WTC11 (cell line): Measurements from ENCODE around the gene EEF2. TPM values are rescaled to one million over a fixed set of nuclear protein-coding genes. Genes with fewer than 3 reads are reported as not detected.
A peak's percentile ranks its signal among the peaks of the same experiment; 100 is the strongest.
"Not testable (repeated sequence)": the region's sequence is repeated elsewhere in the genome, so short reads cannot be mapped to it uniquely, and the experiment has no call there.

Experiments used
- ATAC-seq: fragments of 200-7000 bp; cut with Tn5 transposase; 2 replicates; pipeline ENCODE4 v1.10.0; 2021; ENCODE audit warnings: mild to moderate bottlenecking, moderate library complexity
- CTCF ChIA-PET: fragments of 300-600 bp; sonication (Branson Sonifier 250); formaldehyde crosslinking; loops from one replicate; lab custom pipeline; 2021; ENCODE audit warnings: antibody characterized with exemption; lab: Charles Lee
- POLR2A ChIA-PET: fragments of 350-600 bp; sonication (Branson Sonifier 250); formaldehyde crosslinking; loops from one replicate; lab custom pipeline; 2021; ENCODE audit warnings: antibody characterized with exemption; lab: Charles Lee
- DNase-seq: peaks from one replicate; pipeline ENCODE4 v3.0.0; 2021; ENCODE audit warnings: low spot score
- H3K27ac Mint-ChIP-seq: 2 replicates; pipeline ENCODE4 v1.8.0; 2021; ENCODE audit warnings: mixed read lengths
- H3K27me3 Mint-ChIP-seq: 2 replicates; pipeline ENCODE4 v1.8.0; 2021; ENCODE audit warnings: low read depth, mild to moderate bottlenecking, moderate library complexity, mixed read lengths
- H3K36me3 Mint-ChIP-seq: 2 replicates; pipeline ENCODE4 v1.8.0; 2021; ENCODE audit warnings: mixed read lengths
- H3K4me1 Mint-ChIP-seq: 2 replicates; pipeline ENCODE4 v1.8.0; 2022; ENCODE audit warnings: mixed read lengths
- H3K4me3 Mint-ChIP-seq: 2 replicates; pipeline ENCODE4 v1.8.0; 2021; ENCODE audit warnings: mild to moderate bottlenecking, moderate library complexity, mixed read lengths
- H3K9me3 Mint-ChIP-seq: 2 replicates; pipeline ENCODE4 v1.8.0; 2021; ENCODE audit warnings: mixed read lengths
- ATF6 ChIP-seq: sonication (generic); formaldehyde crosslinking; IDR thresholded peaks from 2 replicates; pipeline ENCODE4 v1.8.1; 2023; ENCODE audit warnings: mild to moderate bottlenecking, missing genetic modification reagents
- E2F1 ChIP-seq: sonication (generic); formaldehyde crosslinking; IDR thresholded peaks from 2 replicates; pipeline ENCODE4 v1.8.0; 2022; ENCODE audit warnings: mild to moderate bottlenecking, missing genetic modification reagents
- FOXJ3 ChIP-seq: sonication (generic); formaldehyde crosslinking; IDR thresholded peaks from 2 replicates; pipeline ENCODE4 v1.9.0; 2021; ENCODE audit warnings: missing genetic modification reagents, mild to moderate bottlenecking, borderline replicate concordance
- IRF1 ChIP-seq: sonication (generic); formaldehyde crosslinking; IDR thresholded peaks from 2 replicates; pipeline ENCODE4 v1.8.0; 2023; ENCODE audit warnings: missing genetic modification reagents
- KAT7 ChIP-seq: sonication (generic); formaldehyde crosslinking; IDR thresholded peaks from 2 replicates; pipeline ENCODE4 v1.8.1; 2023; ENCODE audit warnings: missing genetic modification reagents, mild to moderate bottlenecking, borderline replicate concordance
- NR2C2 ChIP-seq: sonication (generic); formaldehyde crosslinking; IDR thresholded peaks from 2 replicates; pipeline ENCODE4 v1.8.0; 2022; ENCODE audit warnings: mild to moderate bottlenecking, missing genetic modification reagents
- ZBTB21 ChIP-seq: sonication (generic); formaldehyde crosslinking; IDR thresholded peaks from 2 replicates; pipeline ENCODE4 v1.8.1; 2023; ENCODE audit warnings: mild to moderate bottlenecking, missing genetic modification reagents, borderline replicate concordance
- ZNF121 ChIP-seq: sonication (generic); formaldehyde crosslinking; IDR thresholded peaks from 2 replicates; pipeline ENCODE4 v1.8.0; 2023; ENCODE audit warnings: missing genetic modification reagents
- ZNF138 ChIP-seq: sonication (generic); formaldehyde crosslinking; conservative IDR thresholded peaks from 2 replicates; pipeline ENCODE4 v1.8.1; 2022; ENCODE audit warnings: mild to moderate bottlenecking, moderate library complexity, missing genetic modification reagents
- ZNF232 ChIP-seq: sonication (generic); formaldehyde crosslinking; IDR thresholded peaks from 2 replicates; pipeline ENCODE4 v1.8.0; 2022; ENCODE audit warnings: mild to moderate bottlenecking, missing genetic modification reagents
- ZNF396 ChIP-seq: fragments of 250-450 bp; sonication (Bioruptor Pico); IDR thresholded peaks from 2 replicates; pipeline ENCODE4 v1.8.0; 2021; ENCODE audit warnings: mild to moderate bottlenecking, moderate library complexity, borderline replicate concordance
- ZNF423 ChIP-seq: fragments of 250-450 bp; sonication (Bioruptor Pico); IDR thresholded peaks from 2 replicates; pipeline ENCODE4 v2.1.2; 2022; ENCODE audit warnings: mild to moderate bottlenecking, moderate library complexity
- ZNF671 ChIP-seq: fragments of 250-450 bp; sonication (Bioruptor Pico); IDR thresholded peaks from 2 replicates; pipeline ENCODE4 v1.8.0; 2021; ENCODE audit warnings: mild to moderate bottlenecking
- ZSCAN18 ChIP-seq: fragments of 250-450 bp; sonication (Bioruptor Pico); IDR thresholded peaks from 2 replicates; pipeline ENCODE4 v2.1.2; 2022; ENCODE audit warnings: mild to moderate bottlenecking, moderate library complexity
- total RNA-seq: library from RNA; stranded (reverse); gene quantifications from 3 replicates; pipeline ENCODE4 v1.2.3, GENCODE V29; 2021
- TF ChIP-seq, protein P1 (sequence below): sonication (generic); formaldehyde crosslinking; IDR thresholded peaks from 2 replicates; pipeline ENCODE4 v1.8.0; 2022; ENCODE audit warnings: mild to moderate bottlenecking, missing genetic modification reagents
- TF ChIP-seq, protein P2 (sequence below): sonication (generic); formaldehyde crosslinking; IDR thresholded peaks from 2 replicates; pipeline ENCODE4 v1.8.1; 2022; ENCODE audit warnings: missing genetic modification reagents, borderline replicate concordance
- TF ChIP-seq, protein P3 (sequence below): sonication (generic); formaldehyde crosslinking; IDR thresholded peaks from 2 replicates; pipeline ENCODE4 v1.8.1; 2022; ENCODE audit warnings: mild to moderate bottlenecking, missing genetic modification reagents, moderate library complexity, borderline replicate concordance

The EEF2 gene
- total RNA-seq, 1 experiment from 2014 or later, result 3,572 TPM

- TF ChIP-seq ATF6 (CRISPR knock-in tag), result no peak
- no peak for TF ChIP-seq ZBTB21 (CRISPR knock-in tag)
- TF ChIP-seq, protein P1, sequence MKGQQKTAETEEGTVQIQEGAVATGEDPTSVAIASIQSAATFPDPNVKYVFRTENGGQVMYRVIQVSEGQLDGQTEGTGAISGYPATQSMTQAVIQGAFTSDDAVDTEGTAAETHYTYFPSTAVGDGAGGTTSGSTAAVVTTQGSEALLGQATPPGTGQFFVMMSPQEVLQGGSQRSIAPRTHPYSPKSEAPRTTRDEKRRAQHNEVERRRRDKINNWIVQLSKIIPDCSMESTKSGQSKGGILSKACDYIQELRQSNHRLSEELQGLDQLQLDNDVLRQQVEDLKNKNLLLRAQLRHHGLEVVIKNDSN (CRISPR knock-in tag), result no peak
- TF ChIP-seq ZNF671 (CRISPR knock-in tag), result no peak
- no peak for TF ChIP-seq IRF1 (CRISPR knock-in tag)
These were observed 36.0 kb downstream of the EEF2 start (continued) for GRCh38 chr19:3949294-3949693.

GRCh38 chr19:3947316-3947933, 37.8 kb downstream of the EEF2 start:
- DNase-seq, H3K9me3 Mint-ChIP-seq, H3K4me3 Mint-ChIP-seq, ATAC-seq, H3K4me1 Mint-ChIP-seq, H3K27ac Mint-ChIP-seq, H3K27me3 Mint-ChIP-seq: not testable (repeated sequence)
- POLR2A ChIA-PET, result interaction anchor here (1.8 kb wide), 1 partner anchor 22 kb away, joined by 4 read pairs; no protein-coding TSS in a partner anchor
- H3K36me3 Mint-ChIP-seq, result peaks cover 10% of the 10 kb centered on the region
- CTCF ChIA-PET, result interaction anchor here (0.6 kb wide), 1 partner anchor 40 kb away, joined by 3 read pairs; no protein-coding TSS in a partner anchor
- peak; percentile 17; the same call in 1 of the 2 replicates for TF ChIP-seq ZNF121

DNA sequence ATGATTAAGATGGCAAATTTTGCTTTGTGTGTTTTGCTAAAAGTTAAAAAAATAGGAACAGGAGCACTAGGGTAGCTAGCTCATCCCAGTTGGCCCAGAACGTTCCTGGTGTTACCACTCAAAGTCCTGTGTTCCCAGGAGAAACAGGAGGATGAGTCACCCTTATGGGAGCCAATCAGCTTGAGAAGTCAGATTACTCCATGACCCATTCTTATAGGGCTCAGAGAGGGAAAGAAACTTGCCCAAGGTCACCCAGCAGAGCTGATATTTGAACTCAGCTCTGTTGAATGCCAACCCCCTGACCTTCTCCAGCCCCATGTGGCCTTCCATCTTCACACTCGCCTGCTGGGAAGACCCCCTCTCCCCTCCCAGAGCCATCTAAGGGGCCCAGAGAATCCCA, 39.4 kb downstream of the EEF2 start:
- H3K36me3 Mint-ChIP-seq, result peaks cover 16% of the 10 kb centered on the region
- no peaks in the 10 kb centered on the region for H3K27me3 Mint-ChIP-seq
- TF ChIP-seq, protein P2, sequence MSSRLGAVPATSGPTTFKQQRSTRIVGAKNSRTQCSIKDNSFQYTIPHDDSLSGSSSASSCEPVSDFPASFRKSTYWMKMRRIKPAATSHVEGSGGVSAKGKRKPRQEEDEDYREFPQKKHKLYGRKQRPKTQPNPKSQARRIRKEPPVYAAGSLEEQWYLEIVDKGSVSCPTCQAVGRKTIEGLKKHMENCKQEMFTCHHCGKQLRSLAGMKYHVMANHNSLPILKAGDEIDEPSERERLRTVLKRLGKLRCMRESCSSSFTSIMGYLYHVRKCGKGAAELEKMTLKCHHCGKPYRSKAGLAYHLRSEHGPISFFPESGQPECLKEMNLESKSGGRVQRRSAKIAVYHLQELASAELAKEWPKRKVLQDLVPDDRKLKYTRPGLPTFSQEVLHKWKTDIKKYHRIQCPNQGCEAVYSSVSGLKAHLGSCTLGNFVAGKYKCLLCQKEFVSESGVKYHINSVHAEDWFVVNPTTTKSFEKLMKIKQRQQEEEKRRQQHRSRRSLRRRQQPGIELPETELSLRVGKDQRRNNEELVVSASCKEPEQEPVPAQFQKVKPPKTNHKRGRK, result no peak
- no peak for TF ChIP-seq ZNF232 (CRISPR knock-in tag)
- TF ChIP-seq, protein P3, sequence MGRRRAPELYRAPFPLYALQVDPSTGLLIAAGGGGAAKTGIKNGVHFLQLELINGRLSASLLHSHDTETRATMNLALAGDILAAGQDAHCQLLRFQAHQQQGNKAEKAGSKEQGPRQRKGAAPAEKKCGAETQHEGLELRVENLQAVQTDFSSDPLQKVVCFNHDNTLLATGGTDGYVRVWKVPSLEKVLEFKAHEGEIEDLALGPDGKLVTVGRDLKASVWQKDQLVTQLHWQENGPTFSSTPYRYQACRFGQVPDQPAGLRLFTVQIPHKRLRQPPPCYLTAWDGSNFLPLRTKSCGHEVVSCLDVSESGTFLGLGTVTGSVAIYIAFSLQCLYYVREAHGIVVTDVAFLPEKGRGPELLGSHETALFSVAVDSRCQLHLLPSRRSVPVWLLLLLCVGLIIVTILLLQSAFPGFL (CRISPR knock-in tag), result no peak
- TF ChIP-seq FOXJ3 (CRISPR knock-in tag), result no peak
- TF ChIP-seq ZNF396 (CRISPR knock-in tag), result no peak
- no peak for TF ChIP-seq IRF1 (CRISPR knock-in tag)
- no peak for TF ChIP-seq E2F1 (CRISPR knock-in tag)
- no peak for TF ChIP-seq KAT7 (CRISPR knock-in tag)
- TF ChIP-seq ZSCAN18 (CRISPR knock-in tag), result no peak
- TF ChIP-seq NR2C2 (CRISPR knock-in tag), result no peak
- no peak for TF ChIP-seq ZNF423 (CRISPR knock-in tag)
- no peak for TF ChIP-seq ZNF138 (CRISPR knock-in tag)
- DNase-seq, result no peak
- no peak overlapping the region for H3K27ac Mint-ChIP-seq
- ChIA-PET POLR2A (interaction anchor here (1.2 to 1.8 kb wide), 2 partner anchors 13 to 23 kb away, joined by 3 to 4 read pairs; partner anchors contain the start of gene NMRK2), CTCF (interaction anchor here (1.5 kb wide), 1 partner anchor 124 kb away, joined by 4 read pairs; no protein-coding TSS in a partner anchor)
- no peak for ATAC-seq
- H3K4me3 Mint-ChIP-seq, result no peak overlapping the region
- H3K4me1 Mint-ChIP-seq, result no peaks in the 10 kb centered on the region; the same call in 1 of the 2 replicates
- no peaks in the 10 kb centered on the region for H3K9me3 Mint-ChIP-seq
